Activated gamma-delta T cell treated with anti-CD3 and anti-CD28 coated beads, Interleukin-2, amount 50 U/mL, for 16 hours (primary cell): Measurements from ENCODE around the gene GARIN5A.
"Not testable (repeated sequence)": the region's sequence is repeated elsewhere in the genome, so short reads cannot be mapped to it uniquely, and the experiment has no call there.

Source experiments
- DNase-seq: peaks from one replicate; pipeline ENCODE4 v3.0.0-alpha.2; 2020; ENCODE audit warnings: low read depth

The GARIN5A gene

GRCh38 chr19:50464348-50464747 lies 12.3 kb downstream of the GARIN5A start:
- no peak for DNase-seq

GRCh38 chr19:50462970-50463369 lies 13.7 kb downstream of the GARIN5A start:
- DNase-seq = no peak

GRCh38 chr19:50461066-50461875 lies 15.4 kb downstream of the GARIN5A start:
- peak; percentile 23 for DNase-seq

- DNase-seq = no peak
These were observed 16.4 kb downstream of the GARIN5A start for GRCh38 chr19:50460161-50460765.

GRCh38 chr19:50459638-50460037 lies 17.0 kb downstream of the GARIN5A start:
- DNase-seq = no peak

- no peak for DNase-seq
These were observed 17.6 kb downstream of the GARIN5A start for GRCh38 chr19:50459067-50459456.

- DNase-seq = no peak
These were observed 18.1 kb downstream of the GARIN5A start for GRCh38 chr19:50458396-50459066.

- no peak for DNase-seq
These were observed 19.3 kb downstream of the GARIN5A start for GRCh38 chr19:50457300-50457699.

GRCh38 chr19:50455992-50456391 lies 20.7 kb downstream of the GARIN5A start:
- no peak for DNase-seq

- DNase-seq = no peak
These were observed 23.4 kb downstream of the GARIN5A start for GRCh38 chr19:50453243-50453642.

GRCh38 chr19:50451223-50451534 lies 25.5 kb downstream of the GARIN5A start:
- no peak for DNase-seq

- no peak for DNase-seq
These were observed 26.1 kb downstream of the GARIN5A start for GRCh38 chr19:50450369-50451222.

GRCh38 chr19:50449236-50449899 lies 27.3 kb downstream of the GARIN5A start:
- no peak for DNase-seq

GRCh38 chr19:50447750-50448149 lies 28.9 kb downstream of the GARIN5A start:
- no peak for DNase-seq

GRCh38 chr19:50447053-50447452 lies 29.6 kb downstream of the GARIN5A start:
- DNase-seq = no peak

GRCh38 chr19:50444059-50444458 lies 32.6 kb downstream of the GARIN5A start:
- no peak for DNase-seq

- not testable (repeated sequence) for DNase-seq
These were observed 37.5 kb downstream of the GARIN5A start for GRCh38 chr19:50439130-50439529.

- no peak for DNase-seq
These were observed 38.7 kb downstream of the GARIN5A start for GRCh38 chr19:50437862-50438449.

GRCh38 chr19:50435627-50436026 lies 41.0 kb downstream of the GARIN5A start:
- no peak for DNase-seq

GRCh38 chr19:50435221-50435620 lies 41.4 kb downstream of the GARIN5A start:
- no peak for DNase-seq

GRCh38 chr19:50434525-50434924 lies 42.1 kb downstream of the GARIN5A start:
- no peak for DNase-seq
